Measurements from ENCODE around the gene LGR4. TPM values are rescaled to one million over a fixed set of nuclear protein-coding genes. Genes with fewer than 3 reads are reported as not detected.

LGR4 gene
- total and polyA plus RNA-seq, 9 of the 15 experiments (the other 6 are each of a cell fraction or from before 2014, with no cell fraction given): 0.94 to 10.1 (median 5.8) TPM

DNA sequence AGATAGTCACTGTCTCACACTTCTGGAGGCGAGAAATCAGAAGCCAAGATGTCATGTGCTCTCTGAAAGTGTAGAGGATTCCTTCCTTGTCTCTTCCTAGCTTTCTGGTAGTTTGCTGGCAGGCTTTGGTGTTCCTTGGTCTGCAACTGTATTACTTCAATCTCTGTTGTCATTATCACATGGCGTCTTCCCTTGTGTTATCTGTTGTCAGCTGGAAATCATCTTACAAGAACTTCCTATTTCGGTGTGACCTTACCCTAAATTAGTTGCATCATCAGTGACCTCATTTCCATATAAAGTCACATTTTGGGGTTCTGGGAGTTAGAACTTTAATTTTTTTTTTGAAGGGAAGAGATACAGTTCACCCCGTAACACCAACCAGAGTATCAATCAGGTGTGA is 37.3 kb upstream of the LGR4 start (continued):
- TF ChIP-seq GTF2B (IDR thresholded peaks at IDR 0.05; ENCODE audit: extremely low read depth, insufficient read length) (no peak), NR2C1 (IDR thresholded peaks at IDR 0.05) (peak; percentile 32; the same call in 1 of the 2 replicates), NR2C1 (tag; IDR thresholded peaks at IDR 0.05) (peak; percentile 52), RBFOX2 (IDR thresholded peaks at IDR 0.05; ENCODE audit: low read depth, low read length) (no peak), NCOA1 (IDR thresholded peaks at IDR 0.05; ENCODE audit: low read depth) (peak; percentile 45; the same call in 1 of the 2 replicates), GABPA (tag; conservative IDR thresholded peaks at IDR 0.05; ENCODE audit: low read depth) (peak; percentile 65)
- TF ChIP-seq, protein P1, sequence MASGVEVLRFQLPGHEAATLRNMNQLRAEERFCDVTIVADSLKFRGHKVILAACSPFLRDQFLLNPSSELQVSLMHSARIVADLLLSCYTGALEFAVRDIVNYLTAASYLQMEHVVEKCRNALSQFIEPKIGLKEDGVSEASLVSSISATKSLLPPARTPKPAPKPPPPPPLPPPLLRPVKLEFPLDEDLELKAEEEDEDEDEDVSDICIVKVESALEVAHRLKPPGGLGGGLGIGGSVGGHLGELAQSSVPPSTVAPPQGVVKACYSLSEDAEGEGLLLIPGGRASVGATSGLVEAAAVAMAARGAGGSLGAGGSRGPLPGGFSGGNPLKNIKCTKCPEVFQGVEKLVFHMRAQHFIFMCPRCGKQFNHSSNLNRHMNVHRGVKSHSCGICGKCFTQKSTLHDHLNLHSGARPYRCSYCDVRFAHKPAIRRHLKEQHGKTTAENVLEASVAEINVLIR (CRISPR knock-in tag; IDR thresholded peaks at IDR 0.05): peak; percentile 26; the same call in 1 of the 2 replicates

GRCh38 chr11:27507557-27508322 is 35.1 kb upstream of the LGR4 start:
- DNase-seq (ENCODE audit: extremely low read depth in 1 of 4, low spot score in 3 of 4) (no peak), FAIRE-seq (no peak), ATAC-seq (no peak)
- Histone ChIP-seq H2AFZ (ENCODE audit: low read depth, low read length) (peak overlapping the region; percentile 100; the same call in 1 of the 2 replicates), H4K20me1 (replicated peaks; ENCODE audit: control insufficient read depth, insufficient read depth, low read length) (no peaks in the 10 kb centered on the region), H3K4me3 (peak overlapping the region; percentile 68), H3K9me3 (replicated peaks; ENCODE audit: control insufficient read depth, insufficient read depth, low read depth, low read length) (no peaks in the 10 kb centered on the region), H3K27ac (ENCODE audit: extremely low read depth, low read depth, low read length) (peak overlapping the region; percentile 98; the same call in 1 of the 3 replicates), H3K4me2 (ENCODE audit: insufficient read depth, low read length) (peak overlapping the region; percentile 100), H3K79me2 (ENCODE audit: control insufficient read depth, insufficient read depth, low read length) (peaks cover 44% of the 10 kb centered on the region), H3K4me1 (replicated peaks in 1 of 2; ENCODE audit: control insufficient read depth in 2 of 2, insufficient read depth in 2 of 2, low read length in 2 of 2) (peaks cover 7 to 9% of the 10 kb centered on the region in 2 experiments), H3K9ac (ENCODE audit: insufficient read depth in 1 of 2, low read depth in 2 of 2, low read length in 2 of 2) (peak overlapping the region in 1 of 2 experiments; percentile 100; a peak in 2 of 4 replicates), H3K27me3 (ENCODE audit: control insufficient read depth in 2 of 2, insufficient read depth in 2 of 2, low read length in 2 of 2) (no peaks in the 10 kb centered on the region), H3K36me3 (ENCODE audit: control insufficient read depth, insufficient read depth, low read length) (peaks cover 12% of the 10 kb centered on the region), H3K9me1 (ENCODE audit: control insufficient read depth, insufficient read depth, low read length) (no peaks in the 10 kb centered on the region)
- peak; percentile 61 for TF ChIP-seq CEBPB (tag; IDR thresholded peaks at IDR 0.05)
- TF ChIP-seq ZNF121 (CRISPR knock-in tag; conservative IDR thresholded peaks at IDR 0.05): peak; percentile 29; the same call in 1 of the 2 replicates
- TF ChIP-seq POLR2AphosphoS2 (IDR thresholded peaks at IDR 0.05; ENCODE audit: low read length): no peak
- peak; percentile 74 for TF ChIP-seq ATF3 (IDR thresholded peaks at IDR 0.05)
- no peak for TF ChIP-seq ATF3 (CRISPR knock-in tag; conservative IDR thresholded peaks at IDR 0.05)
- TF ChIP-seq CEBPG (CRISPR knock-in tag; IDR thresholded peaks at IDR 0.05): no peak
- TF ChIP-seq CEBPG (tag; conservative IDR thresholded peaks at IDR 0.05 in 1 of 2, IDR thresholded peaks at IDR 0.05 in 1 of 2): peak; percentile 44 to 54; a peak in 3 of 4 replicates
- ChIA-PET CTCF (ENCODE audit: low intra/inter-chr PET ratio) (no interaction called here), POLR2A (interaction anchor here (0.6 to 1.3 kb wide), 3 partner anchors 10 to 121 kb away, joined by 3 read pairs; no protein-coding TSS in a partner anchor)
- 79% methylated on average over 4 of the region's 4 CpGs for WGBS (ENCODE audit: insufficient coverage, low coverage, missing lambda C conversion rate)
- intact Hi-C loops (cut with micrococcal nuclease): no loop called here
- no TSS peak for BruUV-seq (replicated peaks)
- in situ Hi-C loops (cut with MboI): no loop called here
